ENCODE results near the gene RAP1GDS1. TPM values are rescaled to one million over a fixed set of nuclear protein-coding genes. Genes with fewer than 3 reads are reported as not detected.

RAP1GDS1 gene
- total and polyA plus RNA-seq, 2 of the 4 experiments (the other 2 are of a cell fraction): 29.0 to 85.1 TPM

GRCh38 chr4:98289375-98289774 lies 28.2 kb downstream of the RAP1GDS1 start:
- ATAC-seq (ENCODE audit: low read depth) (no peak), DNase-seq (no peak)
- Histone ChIP-seq H3K56ac (ENCODE audit: extremely low read depth, insufficient read depth, low read length) (no peak overlapping the region), H3K79me1 (ENCODE audit: low read depth in 1 of 2, low read length in 2 of 2) (peaks cover 21 to 27% of the 10 kb centered on the region in 2 experiments), H3K4me1 (ENCODE audit: control insufficient read depth, insufficient read depth, low read length) (peaks cover 4% of the 10 kb centered on the region), H3K9me1 (ENCODE audit: insufficient read depth, low read length) (peaks cover 11% of the 10 kb centered on the region; the same call in 1 of the 2 replicates), H2BK5ac (ENCODE audit: low read depth, low read length, poor library complexity, severe bottlenecking) (no peak overlapping the region), H2AK9ac (replicated peaks; ENCODE audit: low read depth, low read length, poor library complexity) (no peak overlapping the region), H3K9me3 (ENCODE audit: control insufficient read depth, insufficient read depth, low read length) (no peaks in the 10 kb centered on the region), H4K91ac (ENCODE audit: insufficient read depth, low read depth, low read length) (no peak overlapping the region), H3K4me2 (ENCODE audit: low read depth, low read length) (peak overlapping the region; percentile 10; the same call in 1 of the 2 replicates), H3K18ac (ENCODE audit: low read depth, low read length) (no peak overlapping the region; the same call in 1 of the 2 replicates), H2AK5ac (ENCODE audit: low read depth, low read length) (no peak overlapping the region), H2BK15ac (ENCODE audit: low read depth, low read length) (no peak overlapping the region), H3K14ac (replicated peaks; ENCODE audit: low read depth, low read length) (0 out of 2 replicates have a peak overlapping the region, but pooled peaks have one; percentile 19), H3K27me3 (ENCODE audit: control insufficient read depth, insufficient read depth, low read length) (no peaks in the 10 kb centered on the region), H3K27ac (ENCODE audit: insufficient read depth, low read length) (no peak overlapping the region), H3K4ac (ENCODE audit: low read depth, low read length) (no peak overlapping the region), H2BK20ac (ENCODE audit: low read depth, low read length) (no peak overlapping the region), H2AFZ (replicated peaks; ENCODE audit: low read length, poor library complexity) (no peak overlapping the region), H3K23ac (ENCODE audit: low read depth, low read length) (no peak overlapping the region), H3K9ac (ENCODE audit: low read depth, low read length) (no peak overlapping the region), H4K20me1 (ENCODE audit: insufficient read depth, low read length) (peaks cover 5% of the 10 kb centered on the region; the same call in 1 of the 2 replicates), H4K8ac (ENCODE audit: low read depth in 2 of 2, low read length in 2 of 2) (no peak overlapping the region), H4K5ac (ENCODE audit: low read depth, low read length) (no peak overlapping the region), H3K36me3 (ENCODE audit: control insufficient read depth, insufficient read depth, low read length) (no peaks in the 10 kb centered on the region), H3K4me3 (ENCODE audit: insufficient read depth, low read depth, low read length) (no peak overlapping the region), H2BK120ac (ENCODE audit: low read depth, low read length) (no peak overlapping the region)
- dilution Hi-C loops (cut with HindIII; ENCODE audit: low sequenced_read_pairs, unreplicated experiment): no loop called here
- intact Hi-C loops (cut with micrococcal nuclease): no loop called here
- CTCF ChIA-PET: interaction anchor here (0.6 kb wide), 1 partner anchor 1088 kb away, joined by 4 read pairs; no protein-coding TSS in a partner anchor
- BruUV-seq (replicated peaks): no TSS peak
- POLR2A ChIA-PET (ENCODE audit: unreplicated experiment): no interaction called here
- no CpG with 5 or more reads among the region's 1 CpG for WGBS, 2 experiments (ENCODE audit: extremely low coverage in 2 of 2, insufficient read length in 1 of 2)
- TF ChIP-seq BHLHE40 (IDR thresholded peaks at IDR 0.05; ENCODE audit: low read depth, low read length) (no peak), RAD21 (IDR thresholded peaks at IDR 0.05; ENCODE audit: low read length) (no peak), CEBPB (IDR thresholded peaks at IDR 0.05; ENCODE audit: low read depth, low read length) (no peak), NFE2L2 (IDR thresholded peaks at IDR 0.05; ENCODE audit: low read depth, low read length) (no peak), MAFK (IDR thresholded peaks at IDR 0.05; ENCODE audit: low read depth, low read length) (no peak), CTCF (conservative IDR thresholded peaks at IDR 0.05; ENCODE audit: low read depth, low read length) (no peak), MAZ (IDR thresholded peaks at IDR 0.05; ENCODE audit: borderline replicate concordance, low read depth, low read length) (no peak), SMC3 (IDR thresholded peaks at IDR 0.05; ENCODE audit: low read depth, low read length) (no peak), RFX5 (IDR thresholded peaks at IDR 0.05; ENCODE audit: low read depth, low read length) (no peak), RCOR1 (IDR thresholded peaks at IDR 0.05; ENCODE audit: insufficient replicate concordance, low read length) (no peak)
- in situ Hi-C loops (cut with MboI; ENCODE audit: low sequenced_read_pairs): no loop called here

Data from IMR-90 (cell line).